PC-3 (cell line): ENCODE results near the gene NOTCH1. TPM values are rescaled to one million over a fixed set of nuclear protein-coding genes. Genes with fewer than 3 reads are reported as not detected.

Experiments used
- ATAC-seq: fragments of 200-7000 bp; cut with Tn5 transposase; 2 replicates; pipeline ENCODE4 v1.9.1; 2020; ENCODE audit warnings: mild to moderate bottlenecking, moderate library complexity
- BruUV-seq: library from RNA; stranded (reverse); fragments of 400-500 nt; replicated peaks from 2 replicates; lab custom pipeline; 2021; lab: Mats Ljungman, UMichigan
- CTCF ChIA-PET: fragments of 300-600 bp; sonication (Branson Sonifier 250); formaldehyde crosslinking; loops from one replicate; lab custom pipeline; 2022; ENCODE audit warnings: antibody characterized with exemption; lab: Charles Lee
- POLR2A ChIA-PET: fragments of 300-600 bp; sonication (Branson Sonifier 250); formaldehyde crosslinking; loops from one replicate; lab custom pipeline; 2022; ENCODE audit warnings: antibody characterized with exemption; ENCODE audit not compliant: unreplicated experiment; lab: Charles Lee
- DNase-seq: peaks from one replicate; pipeline ENCODE4 v3.0.0-alpha.2; 2015
- H2AFZ ChIP-seq: fragments of 300-600 bp; sonication (generic); 2 replicates; pipeline ENCODE4 v1.6.0; 2016; ENCODE audit warnings: antibody characterized with exemption, low read length
- H3F3A ChIP-seq: fragments of 300-600 bp; sonication (generic); one replicate; pipeline ENCODE4 v1.6.0; 2017; ENCODE audit warnings: antibody characterized with exemption, low read length, control low read depth, mild to moderate bottlenecking; ENCODE audit not compliant: unreplicated experiment
- H3K27ac ChIP-seq: fragments of 300-600 bp; sonication (generic); 2 replicates; pipeline ENCODE4 v1.5.1; 2016; ENCODE audit warnings: mild to moderate bottlenecking, low read length
- H3K27me3 ChIP-seq: fragments of 300-600 bp; sonication (generic); 2 replicates; pipeline ENCODE4 v1.6.1; 2016; ENCODE audit warnings: low read length, mixed read lengths
- H3K36me3 ChIP-seq: fragments of 300-600 bp; sonication (generic); 2 replicates; pipeline ENCODE4 v1.6.1; 2016; ENCODE audit warnings: low read depth, mixed run types, low read length, mixed read lengths
- H3K4me1 ChIP-seq: fragments of 300-600 bp; sonication (generic); 2 replicates; pipeline ENCODE4 v1.5.1; 2016; ENCODE audit warnings: low read length; ENCODE audit not compliant: insufficient read depth
- H3K4me2 ChIP-seq: fragments of 300-600 bp; sonication (generic); 2 replicates; pipeline ENCODE4 v1.6.0; 2016; ENCODE audit warnings: low read length
- H3K4me3 ChIP-seq: fragments of 300-600 bp; sonication (generic); 2 replicates; pipeline ENCODE4 v1.5.1; 2016; ENCODE audit warnings: mild to moderate bottlenecking, low read length, mixed read lengths
- H3K79me2 ChIP-seq: fragments of 300-600 bp; sonication (generic); 2 replicates; pipeline ENCODE4 v1.6.1; 2017; ENCODE audit warnings: low read length, mixed read lengths
- H3K9ac ChIP-seq: fragments of 300-600 bp; sonication (generic); 2 replicates; pipeline ENCODE4 v1.6.0; 2016; ENCODE audit warnings: mild to moderate bottlenecking, low read length
- H3K9me2 ChIP-seq: fragments of 300-600 bp; sonication (generic); replicated peaks from 2 replicates; pipeline ENCODE4 v1.6.1; 2016; ENCODE audit warnings: mixed run types, low read length, mixed read lengths
- H3K9me3 ChIP-seq: fragments of 300-600 bp; sonication (generic); 2 replicates; pipeline ENCODE4 v1.6.1; 2016; ENCODE audit warnings: low read length, mixed read lengths
- H4K20me1 ChIP-seq: fragments of 300-600 bp; sonication (generic); 2 replicates; pipeline ENCODE4 v1.6.1; 2016; ENCODE audit warnings: low read length, mixed read lengths
- CTCF ChIP-seq: fragments of 300-600 bp; sonication (generic); conservative IDR thresholded peaks from 2 replicates; pipeline ENCODE4 v1.5.1; 2017; ENCODE audit warnings: antibody characterized with exemption, low read depth, mild to moderate bottlenecking, low read length
- EZH2 ChIP-seq: fragments of 300-600 bp; sonication (generic); IDR thresholded peaks from one replicate; pipeline ENCODE4 v1.6.1; 2017; ENCODE audit warnings: antibody characterized with exemption, mild to moderate bottlenecking, low read length; ENCODE audit not compliant: unreplicated experiment
- EZH2phosphoT487 ChIP-seq: fragments of 300-600 bp; sonication (generic); IDR thresholded peaks from 2 replicates; pipeline ENCODE4 v1.6.1; 2018; ENCODE audit warnings: mild to moderate bottlenecking, antibody characterized with exemption, low read length, borderline replicate concordance
- intact Hi-C: fragments of 100-400 bp; cut with micrococcal nuclease; formaldehyde crosslinking; loops from 2 replicates; pipeline ENCODE4 v1.9.0; 2023
- total RNA-seq: library from RNA; depleted of rRNA; stranded (reverse); fragments of >200 nt; gene quantifications from 2 replicates; pipeline ENCODE4 v1.2.3, GENCODE V29; 2014

NOTCH1 gene
- total RNA-seq, 1 experiment from 2014 or later: 14.3 TPM

DNA sequence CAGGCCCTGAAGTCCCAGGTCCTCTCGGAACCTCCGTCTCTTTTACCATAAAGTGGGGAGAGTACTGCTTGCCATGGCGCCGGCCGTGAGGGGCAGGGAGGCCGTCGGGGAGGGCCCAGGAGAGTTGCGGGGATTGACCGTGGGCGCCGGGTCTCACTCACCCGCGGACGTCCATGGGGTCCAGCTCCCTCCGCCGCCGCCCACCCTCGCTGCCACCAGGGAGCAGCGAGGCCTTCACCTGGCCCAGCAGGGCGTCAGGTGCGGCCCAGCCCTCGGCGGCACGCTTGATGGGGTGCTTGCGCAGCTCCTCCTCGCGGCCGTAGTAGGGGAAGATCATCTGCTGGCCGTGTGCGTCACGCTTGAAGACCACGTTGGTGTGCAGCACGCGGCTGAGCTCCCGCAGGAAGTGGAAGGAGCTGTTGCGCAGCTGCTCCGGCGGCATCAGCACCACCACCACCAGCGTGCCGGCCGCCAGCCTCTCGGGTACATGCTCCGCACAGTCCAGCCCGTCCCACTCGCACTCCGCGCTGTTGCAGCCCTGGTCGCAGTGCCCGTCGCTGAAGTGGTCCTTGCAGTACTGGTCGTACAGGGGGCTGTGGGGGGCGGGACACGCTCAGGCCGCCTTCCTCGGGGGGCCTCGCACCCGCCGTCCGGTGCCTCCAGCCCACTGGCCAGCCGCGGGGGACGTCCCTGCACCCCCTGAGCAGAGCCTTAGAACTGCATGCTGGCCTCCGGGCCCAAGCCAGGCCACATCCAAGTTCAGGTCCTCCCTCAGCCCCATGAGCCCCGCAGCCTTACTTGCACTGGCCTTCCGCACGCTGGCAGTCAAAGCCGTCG lies 41.1 kb downstream of the NOTCH1 start:
- DNase-seq (no peak), ATAC-seq (no peak)
- H3K4me1 ChIP-seq: no peaks in the 10 kb centered on the region
- ChIA-PET POLR2A (no interaction called here), CTCF (no interaction called here)
- intact Hi-C loops: no loop called here
- H3K27ac ChIP-seq: no peak overlapping the region
- H3K4me2 ChIP-seq: no peak overlapping the region
- H3K9me2 ChIP-seq: no peaks in the 10 kb centered on the region
- no TSS peak for BruUV-seq
- TF ChIP-seq EZH2phosphoT487 (no peak), CTCF (no peak), EZH2 (no peak)
- H3K4me3 ChIP-seq: no peak overlapping the region
- H3K36me3 ChIP-seq: no peaks in the 10 kb centered on the region
- H3K27me3 ChIP-seq: no peaks in the 10 kb centered on the region
- no peaks in the 10 kb centered on the region for H4K20me1 ChIP-seq
- H3K9me3 ChIP-seq: no peaks in the 10 kb centered on the region
- no peaks in the 10 kb centered on the region for H3K79me2 ChIP-seq
- no peak overlapping the region for H2AFZ ChIP-seq
- H3K9ac ChIP-seq: no peak overlapping the region
- H3F3A ChIP-seq: no peaks in the 10 kb centered on the region

DNA sequence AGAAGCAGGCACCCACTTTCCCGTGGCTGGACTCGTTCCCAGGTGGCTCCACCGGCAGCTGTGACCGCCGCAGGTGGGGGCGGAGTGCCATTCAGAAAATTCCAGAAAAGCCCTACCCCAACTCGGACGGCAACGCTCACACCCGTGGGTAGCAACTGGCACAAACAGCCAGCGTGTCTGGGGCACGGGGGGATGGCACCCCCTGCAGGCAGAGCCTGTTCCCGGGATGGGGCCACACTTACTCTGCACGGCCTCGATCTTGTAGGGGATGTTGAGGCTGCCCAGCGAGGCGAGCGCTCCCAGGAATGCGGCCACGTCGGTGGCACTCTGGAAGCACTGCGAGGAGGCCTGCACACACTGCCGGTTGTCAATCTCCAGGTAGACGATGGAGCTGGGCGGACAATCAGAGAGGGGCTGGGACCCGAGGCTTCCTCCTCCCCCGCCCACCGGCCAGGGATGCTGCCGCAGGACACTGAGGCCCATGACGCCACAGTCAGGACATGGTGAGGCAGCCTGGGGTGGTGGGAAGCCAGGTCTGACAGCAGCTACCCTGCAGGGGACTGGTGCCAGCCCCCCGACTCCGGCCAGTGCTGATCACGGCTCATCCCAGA lies 42.8 kb downstream of the NOTCH1 start:
- BruUV-seq: no TSS peak

More for the DNA sequence above, 42.8 kb downstream of the NOTCH1 start:
- no peaks in the 10 kb centered on the region for H3K9me2 ChIP-seq
- no peaks in the 10 kb centered on the region for H3K9me3 ChIP-seq
- H3K9ac ChIP-seq: no peak overlapping the region
- H3K4me3 ChIP-seq: no peak overlapping the region
- CTCF ChIA-PET: no interaction called here
- POLR2A ChIA-PET: no interaction called here
- H3K4me1 ChIP-seq: no peaks in the 10 kb centered on the region
- ATAC-seq: no peak
- intact Hi-C loops: no loop called here
- H3K27me3 ChIP-seq: no peaks in the 10 kb centered on the region
- no peaks in the 10 kb centered on the region for H3K36me3 ChIP-seq
- DNase-seq: no peak
- no peaks in the 10 kb centered on the region for H3F3A ChIP-seq
- H4K20me1 ChIP-seq: no peaks in the 10 kb centered on the region
- H3K79me2 ChIP-seq: no peaks in the 10 kb centered on the region
- no peak for TF ChIP-seq EZH2
- no peak; the same call in 1 of the 2 replicates for TF ChIP-seq CTCF
- TF ChIP-seq EZH2phosphoT487: no peak
- no peak overlapping the region for H2AFZ ChIP-seq
- no peak overlapping the region for H3K27ac ChIP-seq
- H3K4me2 ChIP-seq: no peak overlapping the region
